Measurements from ENCODE around the gene ERICH6. TPM values are rescaled to one million over a fixed set of nuclear protein-coding genes. Genes with fewer than 3 reads are reported as not detected.

ERICH6 gene
- total and polyA plus RNA-seq, 2 experiments from 2014 or later = 0.32 TPM; not detected in 1

GRCh38 chr3:150742141-150742523 lies 38.4 kb upstream of the ERICH6 start:
- Mint-ChIP-seq H3K4me3 (no peak overlapping the region), H3K9me3 (no peaks in the 10 kb centered on the region), H3K27ac (no peak overlapping the region), H3K4me1 (peaks cover 9% of the 10 kb centered on the region; the same call in 2 of the 3 replicates), H3K27me3 (ENCODE audit: insufficient read depth, low read depth, poor library complexity) (no peaks in the 10 kb centered on the region), H3K36me3 (ENCODE audit: low read depth) (no peaks in the 10 kb centered on the region)
- H3K27me3 ChIP-seq (ENCODE audit: insufficient read depth) = no peaks in the 10 kb centered on the region
- H3K9me2 ChIP-seq (ENCODE audit: insufficient read depth) = no peaks in the 10 kb centered on the region
- no peak overlapping the region for H2AFZ ChIP-seq
- TF ChIP-seq EZH2 (IDR thresholded peaks at IDR 0.05; ENCODE audit: low read depth, unreplicated experiment) = no peak
- no peak for TF ChIP-seq REST (IDR thresholded peaks at IDR 0.05; ENCODE audit: unreplicated experiment)
- TF ChIP-seq ZNF331 (CRISPR knock-in tag; IDR thresholded peaks at IDR 0.05; ENCODE audit: low read depth) = no peak
- no peak for TF ChIP-seq JUNB (IDR thresholded peaks at IDR 0.05; ENCODE audit: unreplicated experiment)
- no peak for TF ChIP-seq EZH2phosphoT487 (IDR thresholded peaks at IDR 0.05; ENCODE audit: unreplicated experiment)
- no peak for TF ChIP-seq CREB1 (CRISPR knock-in tag; IDR thresholded peaks at IDR 0.05; ENCODE audit: low read depth)
- no peak for TF ChIP-seq ZNF114 (CRISPR knock-in tag; IDR thresholded peaks at IDR 0.05)
- TF ChIP-seq POLR2AphosphoS5 (IDR thresholded peaks at IDR 0.05; ENCODE audit: low read depth) = no peak
- TF ChIP-seq ETS1 (IDR thresholded peaks at IDR 0.05) = no peak
- no peak for TF ChIP-seq NANOG (IDR thresholded peaks at IDR 0.05; ENCODE audit: borderline replicate concordance)
- no peak for TF ChIP-seq STAT1 (IDR thresholded peaks at IDR 0.05; ENCODE audit: unreplicated experiment)
- no peak for TF ChIP-seq ZNF462 (CRISPR knock-in tag; IDR thresholded peaks at IDR 0.05)
- TF ChIP-seq CTCF (conservative IDR thresholded peaks at IDR 0.05; ENCODE audit: low read depth in 2 of 2) = no peak
- no peaks in the 10 kb centered on the region for H3K4me1 ChIP-seq (ENCODE audit: insufficient read depth)
- no peak overlapping the region for H3K4me3 ChIP-seq
- H3K4me2 ChIP-seq = no peak overlapping the region
- no peaks in the 10 kb centered on the region for H3K36me3 ChIP-seq (ENCODE audit: insufficient read depth)
- no peaks in the 10 kb centered on the region for H3F3A ChIP-seq (replicated peaks; ENCODE audit: low read depth)
- peaks cover 1% of the 10 kb centered on the region for H3K79me2 ChIP-seq (replicated peaks; ENCODE audit: insufficient read depth)
- DNase-seq (ENCODE audit: low spot score) (no peak), ATAC-seq (no peak)
- H3K27ac ChIP-seq (ENCODE audit: low read depth) = no peak overlapping the region
- no peaks in the 10 kb centered on the region for H4K20me1 ChIP-seq (replicated peaks; ENCODE audit: insufficient read depth)
